A549 treated with RU486 at 1 μM for 4 hours (cell line): ENCODE results near the gene TEN1. TPM values are rescaled to one million over a fixed set of nuclear protein-coding genes. Genes with fewer than 3 reads are reported as not detected.

Experiments used
- total RNA-seq: library from RNA; stranded (reverse); fragments of 200-300 nt; extraction: Qiagen RNA extraction; gene quantifications from 5 replicates; pipeline ENCODE4 v1.2.3, GENCODE V29; 2022; ENCODE audit warnings: low read depth

Gene TEN1, protein sequence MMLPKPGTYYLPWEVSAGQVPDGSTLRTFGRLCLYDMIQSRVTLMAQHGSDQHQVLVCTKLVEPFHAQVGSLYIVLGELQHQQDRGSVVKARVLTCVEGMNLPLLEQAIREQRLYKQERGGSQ
- 20.8 to 26.6 TPM (median 24.1 TPM) in 5 replicates for total RNA-seq

GRCh38 chr17:75978938-75979704 is at the start of gene TEN1, which contains the start of gene ACOX1:
TEN1 (plus strand) TSS chr17:75979240; CDS start chr17:75986193, 6,953 bp downstream.
ACOX1 (minus strand) TSS chr17:75979166; CDS start chr17:75979073, 93 bp downstream.

DNA sequence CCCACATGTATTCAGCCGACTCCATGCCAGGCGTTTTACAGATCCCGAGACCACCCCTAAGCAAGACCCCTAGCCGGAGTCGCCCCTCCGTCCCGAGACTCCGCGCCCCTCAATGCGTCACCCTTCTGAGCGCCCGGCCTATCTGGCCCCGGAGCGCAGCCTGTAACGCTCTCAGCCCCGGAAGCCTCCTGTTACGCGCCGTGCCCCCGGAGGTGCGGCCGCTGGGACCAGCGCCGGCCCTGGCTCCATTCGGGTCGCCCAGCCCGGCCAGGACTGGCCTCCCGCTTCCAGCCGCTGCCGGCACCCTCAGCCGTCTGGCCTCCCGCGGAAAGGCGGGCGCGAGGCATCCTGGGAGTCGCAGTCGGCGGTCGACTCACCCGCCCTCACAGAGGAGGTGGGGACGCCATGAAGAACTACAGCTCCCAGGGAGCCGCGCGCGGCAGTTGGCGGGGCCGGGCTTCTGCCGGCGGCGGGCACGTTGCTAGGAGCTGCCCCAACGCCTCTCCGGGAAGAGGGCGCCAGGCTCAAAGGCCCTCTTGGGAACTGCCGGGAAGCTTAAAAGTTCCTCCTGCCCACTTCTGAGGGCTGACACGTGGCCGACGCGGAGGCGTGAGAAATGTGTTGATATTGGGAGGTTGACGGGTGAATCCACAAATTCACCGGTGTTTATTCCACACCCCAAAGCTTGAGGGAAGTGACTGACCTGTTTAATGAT is 38.2 kb upstream of the TEN1 start, which contains the start of gene FBF1:
Gene FBF1, minus strand, starts transcription at position 316 of the 715 bp plus-strand sequence. CDS start 2,893 bp downstream, outside the sequence.

GRCh38 chr17:76000755-76001521 is 21.9 kb downstream of the TEN1 start, which contains the start of gene CDK3:
CDK3 (plus strand) TSS chr17:76000855; CDS start chr17:76001426, 571 bp downstream.

DNA sequence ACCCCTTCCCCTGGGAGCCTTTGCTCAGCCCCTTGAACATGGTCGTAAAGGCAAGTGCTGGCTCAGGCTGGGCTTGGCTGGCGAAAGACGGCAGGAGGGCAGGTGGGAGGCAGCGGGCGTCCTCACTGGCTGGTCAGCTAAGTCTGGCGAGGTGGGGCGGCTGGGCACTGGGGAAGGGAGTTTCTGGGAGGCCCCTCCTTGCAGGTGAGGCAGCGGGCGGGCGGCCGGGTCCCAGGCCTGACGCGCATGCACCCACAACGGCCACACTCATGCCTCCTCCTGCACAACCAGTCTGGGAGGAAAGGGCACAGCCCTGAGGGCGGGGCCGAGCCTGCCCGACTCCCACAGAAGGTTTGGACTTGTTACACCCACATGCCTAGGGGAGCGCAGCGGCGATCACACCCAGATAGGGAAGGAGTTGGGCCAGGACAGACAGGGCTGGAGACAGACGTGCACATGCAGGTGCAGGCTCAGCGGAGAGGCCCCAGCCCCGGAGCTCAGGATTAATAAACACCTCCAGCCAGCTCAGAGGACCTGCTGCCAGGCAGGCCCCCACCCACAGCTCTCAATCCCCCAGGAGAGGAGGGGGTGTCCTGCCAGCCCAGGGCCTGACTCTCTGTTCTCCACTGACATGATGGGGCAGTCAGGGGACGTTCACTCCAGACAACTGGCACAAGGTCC is 48.3 kb downstream of the TEN1 start, which contains the start of gene EVPL:
Gene EVPL, minus strand, starts transcription at position 148 of the 681 bp plus-strand sequence. Its CDS starts 108 bp downstream, at position 40.

Other genes starting within 250 kb of the TEN1 start
- gene GALK1, start 214.0 kb upstream of the TEN1 start, total RNA-seq: 46.3 to 75.9 TPM (median 65.6 TPM) in 5 replicates
- 22.5 to 32.7 TPM (median 31.2 TPM) in 5 replicates for gene UNK, start 194.4 kb upstream of the TEN1 start, total RNA-seq
- 3.5 to 4.4 TPM (median 3.9 TPM) in 5 replicates for gene UNC13D, start 134.8 kb upstream of the TEN1 start, total RNA-seq
- gene WBP2, start 123.9 kb upstream of the TEN1 start, total RNA-seq: 88.0 to 99.5 TPM (median 93.9 TPM) in 5 replicates
- 108 to 201 TPM (median 148 TPM) in 5 replicates for gene TRIM47, start 100.7 kb upstream of the TEN1 start, total RNA-seq
- gene TRIM65, start 82.3 kb upstream of the TEN1 start, total RNA-seq: 29.4 to 42.9 TPM (median 34.9 TPM) in 5 replicates
- 95.6 to 147 TPM (median 115 TPM) in 5 replicates for gene MRPL38, start 74.4 kb upstream of the TEN1 start, total RNA-seq
- 5.4 to 9.8 TPM (median 7.7 TPM) in 5 replicates for gene FBF1, start 38.2 kb upstream of the TEN1 start, total RNA-seq
- 14.9 to 20.3 TPM (median 16.5 TPM) in 5 replicates for gene ACOX1, start 74 bp upstream of the TEN1 start, total RNA-seq
- gene CDK3, start 21.6 kb downstream of the TEN1 start, total RNA-seq: 3.7 to 5.7 TPM (median 4.5 TPM) in 5 replicates
- gene EVPL, start 48.1 kb downstream of the TEN1 start, total RNA-seq: 11.3 to 17.7 TPM (median 16.7 TPM) in 5 replicates
- gene SRP68, start 93.3 kb downstream of the TEN1 start, total RNA-seq: 80.0 to 91.6 TPM (median 81.8 TPM) in 5 replicates
- 0.87 to 1.8 TPM (median 1.4 TPM) in 5 replicates for gene GALR2, start 95.5 kb downstream of the TEN1 start, total RNA-seq
- gene ZACN, start 99.9 kb downstream of the TEN1 start, total RNA-seq: 0.07 to 0.51 TPM (median 0.27 TPM) in 5 replicates
- 52.2 to 67.3 TPM (median 65.2 TPM) in 5 replicates for gene EXOC7, start 124.5 kb downstream of the TEN1 start, total RNA-seq
- 0.19 to 0.42 TPM (median 0.37 TPM) in 5 replicates for gene FOXJ1, start 162.0 kb downstream of the TEN1 start, total RNA-seq